LNCaP clone FGC (cell line): ENCODE measurements around the gene CDK18.

Experiments
- DNase-seq: peaks from one replicate; pipeline ENCODE4 v3.0.0-alpha.2; 2011; ENCODE audit warnings: low read depth
- H3K4me3 ChIP-seq: 2 replicates; pipeline ENCODE4 v1.5.1; 2011; ENCODE audit warnings: mild to moderate bottlenecking, low read depth, low read length, control low read depth
- TF ChIP-seq, protein P1 (sequence below): IDR thresholded peaks from 2 replicates; pipeline ENCODE4 v1.5.1; 2012; ENCODE audit warnings: mild to moderate bottlenecking; ENCODE audit not compliant: control insufficient read depth, insufficient read depth; ENCODE audit errors: extremely low read depth

The CDK18 gene

DNA sequence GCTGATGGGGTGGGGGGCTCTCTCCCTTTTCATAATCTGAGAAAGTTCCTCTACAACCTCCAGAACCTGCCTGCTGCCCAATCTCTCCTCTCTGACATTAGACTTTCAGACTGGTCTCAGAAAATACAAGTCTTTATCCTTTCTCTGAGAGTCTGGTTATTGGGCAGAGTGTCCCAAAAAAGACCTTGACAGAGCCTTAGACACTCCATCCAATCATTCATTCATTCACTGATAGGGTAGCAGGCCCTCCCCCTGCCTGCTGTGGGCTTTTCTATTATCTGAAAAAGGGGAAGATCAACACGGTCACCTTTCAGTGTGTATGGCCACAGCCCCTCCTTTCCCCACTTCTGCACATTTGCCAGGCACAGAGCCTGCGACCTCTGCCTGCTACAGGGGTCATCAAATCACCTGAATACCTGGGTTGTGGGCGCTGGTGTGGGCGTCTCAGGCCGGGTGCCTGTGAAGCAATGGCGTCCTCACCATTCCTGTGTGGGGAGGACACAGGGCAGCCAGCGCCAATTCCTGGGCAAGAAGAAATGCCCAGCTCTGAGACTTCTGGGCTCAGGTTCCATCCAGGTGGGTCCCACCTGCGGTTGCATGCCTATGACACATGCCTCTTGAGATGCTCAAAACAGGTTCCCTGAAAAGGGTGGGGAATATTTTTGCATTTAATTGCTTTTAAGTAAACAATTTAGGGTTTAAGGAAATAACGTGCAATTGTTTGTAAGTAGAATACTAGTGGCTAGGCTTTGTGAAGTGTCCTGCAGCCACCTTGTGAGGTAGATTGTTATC lies 74.5 kb downstream of the CDK18 start:
- TF ChIP-seq, protein P1, sequence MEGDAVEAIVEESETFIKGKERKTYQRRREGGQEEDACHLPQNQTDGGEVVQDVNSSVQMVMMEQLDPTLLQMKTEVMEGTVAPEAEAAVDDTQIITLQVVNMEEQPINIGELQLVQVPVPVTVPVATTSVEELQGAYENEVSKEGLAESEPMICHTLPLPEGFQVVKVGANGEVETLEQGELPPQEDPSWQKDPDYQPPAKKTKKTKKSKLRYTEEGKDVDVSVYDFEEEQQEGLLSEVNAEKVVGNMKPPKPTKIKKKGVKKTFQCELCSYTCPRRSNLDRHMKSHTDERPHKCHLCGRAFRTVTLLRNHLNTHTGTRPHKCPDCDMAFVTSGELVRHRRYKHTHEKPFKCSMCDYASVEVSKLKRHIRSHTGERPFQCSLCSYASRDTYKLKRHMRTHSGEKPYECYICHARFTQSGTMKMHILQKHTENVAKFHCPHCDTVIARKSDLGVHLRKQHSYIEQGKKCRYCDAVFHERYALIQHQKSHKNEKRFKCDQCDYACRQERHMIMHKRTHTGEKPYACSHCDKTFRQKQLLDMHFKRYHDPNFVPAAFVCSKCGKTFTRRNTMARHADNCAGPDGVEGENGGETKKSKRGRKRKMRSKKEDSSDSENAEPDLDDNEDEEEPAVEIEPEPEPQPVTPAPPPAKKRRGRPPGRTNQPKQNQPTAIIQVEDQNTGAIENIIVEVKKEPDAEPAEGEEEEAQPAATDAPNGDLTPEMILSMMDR, result no peak
- H3K4me3 ChIP-seq, result no peak overlapping the region
- peak; percentile 59 for DNase-seq

DNA sequence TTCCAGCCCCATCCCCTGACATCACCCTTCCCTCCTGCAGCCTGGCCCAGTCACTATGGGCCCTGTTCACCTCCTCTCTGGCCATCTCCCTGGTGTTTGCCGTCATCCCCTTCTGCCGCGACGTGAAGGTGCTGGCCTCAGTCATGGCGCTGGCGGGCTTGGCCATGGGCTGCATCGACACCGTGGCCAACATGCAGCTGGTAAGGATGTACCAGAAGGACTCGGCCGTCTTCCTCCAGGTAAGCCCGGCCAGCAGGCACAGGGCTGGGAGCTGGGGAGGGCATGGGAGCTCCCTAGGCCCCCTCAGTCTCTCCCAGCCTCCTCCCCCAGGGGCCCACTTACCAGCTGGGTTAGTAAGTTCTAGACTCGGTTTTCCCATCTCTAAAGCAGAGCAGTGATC lies 75.2 kb downstream of the CDK18 start:
- no peak for DNase-seq
- H3K4me3 ChIP-seq, result no peak overlapping the region
- TF ChIP-seq, protein P1, result no peak

DNA sequence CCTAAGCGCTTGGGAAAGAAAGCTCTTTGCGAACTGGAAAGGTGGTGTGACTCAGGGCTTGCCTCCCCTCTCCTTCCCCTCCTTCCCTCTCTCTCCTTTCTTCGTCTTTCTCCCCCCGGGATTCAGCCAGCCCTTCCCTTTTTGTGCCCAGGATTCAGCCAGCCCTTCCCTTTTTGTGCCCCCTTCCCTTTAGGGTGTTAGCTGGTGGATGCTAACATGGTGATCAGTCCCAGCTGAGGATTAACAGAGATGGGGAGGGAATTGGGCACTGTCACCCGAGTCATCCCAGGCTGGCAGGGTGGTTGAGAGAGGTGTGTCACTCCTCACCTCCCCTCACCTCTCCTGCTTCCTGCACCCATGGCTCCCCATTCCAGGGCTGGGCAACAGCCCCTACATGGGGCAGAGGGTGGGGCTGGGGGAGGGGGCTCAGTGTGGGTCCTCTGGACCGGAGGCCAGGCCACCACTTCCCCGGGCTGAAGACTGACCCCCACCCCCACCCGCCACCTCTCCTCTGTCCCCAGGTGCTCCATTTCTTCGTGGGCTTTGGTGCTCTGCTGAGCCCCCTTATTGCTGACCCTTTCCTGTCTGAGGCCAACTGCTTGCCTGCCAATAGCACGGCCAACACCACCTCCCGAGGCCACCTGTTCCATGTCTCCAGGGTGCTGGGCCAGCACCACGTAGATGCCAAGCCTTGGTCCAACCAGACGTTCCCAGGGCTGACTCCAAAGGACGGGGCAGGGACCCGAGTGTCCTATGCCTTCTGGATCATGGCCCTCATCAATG lies 75.9 kb downstream of the CDK18 start:
- no peak overlapping the region for H3K4me3 ChIP-seq
- TF ChIP-seq, protein P1, result no peak
- DNase-seq, result no peak

DNA sequence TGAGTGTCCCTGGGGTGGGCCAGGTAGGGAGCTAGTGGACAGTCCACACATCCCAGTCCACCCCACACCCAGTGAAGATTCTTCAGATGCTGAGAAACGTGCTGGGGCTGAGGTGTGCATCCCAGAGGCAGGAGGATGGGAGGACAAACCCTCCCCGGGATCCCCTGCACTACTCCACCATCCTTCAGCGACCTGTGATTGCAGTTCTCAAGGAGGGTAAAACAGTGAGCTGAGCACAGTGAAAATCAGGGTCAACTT lies 76.4 kb downstream of the CDK18 start:
- DNase-seq, result no peak
- H3K4me3 ChIP-seq, result no peak overlapping the region
- TF ChIP-seq, protein P1, result no peak

DNA sequence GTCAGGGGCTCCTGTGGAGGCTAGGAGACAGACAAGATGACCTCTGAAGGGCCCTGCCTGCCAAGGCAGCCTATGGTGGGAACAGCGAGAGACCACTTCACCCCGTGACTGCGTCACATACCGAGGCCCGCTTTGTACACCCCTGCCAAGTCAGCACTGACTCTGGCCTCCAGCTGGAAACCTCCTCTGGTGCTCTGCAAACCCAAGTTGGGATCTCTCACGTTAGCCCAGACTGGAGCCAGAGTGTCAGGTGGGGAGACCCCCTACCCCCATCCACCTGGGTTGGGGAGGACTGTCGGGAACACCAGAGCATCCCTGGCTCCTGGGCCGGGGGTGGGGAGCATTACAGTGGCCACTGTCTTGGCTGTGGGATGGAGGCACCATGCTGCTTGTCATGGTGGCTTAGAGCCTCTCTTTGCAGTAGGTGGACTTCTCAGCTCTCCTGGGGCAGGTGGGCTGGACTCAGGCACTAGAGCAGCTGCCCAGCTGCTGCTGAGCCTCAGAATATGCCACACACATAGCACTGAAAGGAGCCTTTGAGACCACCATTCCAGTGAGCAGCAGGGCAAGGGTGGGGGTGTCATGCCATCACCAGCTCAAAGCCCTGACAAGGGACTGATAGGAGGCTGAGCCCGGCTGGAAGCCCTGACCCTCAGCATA lies 77.0 kb downstream of the CDK18 start:
- DNase-seq, result no peak
- TF ChIP-seq, protein P1, result no peak
- no peak overlapping the region for H3K4me3 ChIP-seq

GRCh38 chr1:205582046-205582445 lies 77.6 kb downstream of the CDK18 start:
- no peak overlapping the region for H3K4me3 ChIP-seq
- no peak for DNase-seq
- TF ChIP-seq, protein P1, result no peak
